ENCODE data around the gene CBX5. TPM values are rescaled to one million over a fixed set of nuclear protein-coding genes. Genes with fewer than 3 reads are reported as not detected.
A peak's percentile ranks its signal among the peaks of the same experiment; 100 is the strongest.

Gene CBX5
- total RNA-seq, 1 donor from 2014 or later: 111 TPM

DNA sequence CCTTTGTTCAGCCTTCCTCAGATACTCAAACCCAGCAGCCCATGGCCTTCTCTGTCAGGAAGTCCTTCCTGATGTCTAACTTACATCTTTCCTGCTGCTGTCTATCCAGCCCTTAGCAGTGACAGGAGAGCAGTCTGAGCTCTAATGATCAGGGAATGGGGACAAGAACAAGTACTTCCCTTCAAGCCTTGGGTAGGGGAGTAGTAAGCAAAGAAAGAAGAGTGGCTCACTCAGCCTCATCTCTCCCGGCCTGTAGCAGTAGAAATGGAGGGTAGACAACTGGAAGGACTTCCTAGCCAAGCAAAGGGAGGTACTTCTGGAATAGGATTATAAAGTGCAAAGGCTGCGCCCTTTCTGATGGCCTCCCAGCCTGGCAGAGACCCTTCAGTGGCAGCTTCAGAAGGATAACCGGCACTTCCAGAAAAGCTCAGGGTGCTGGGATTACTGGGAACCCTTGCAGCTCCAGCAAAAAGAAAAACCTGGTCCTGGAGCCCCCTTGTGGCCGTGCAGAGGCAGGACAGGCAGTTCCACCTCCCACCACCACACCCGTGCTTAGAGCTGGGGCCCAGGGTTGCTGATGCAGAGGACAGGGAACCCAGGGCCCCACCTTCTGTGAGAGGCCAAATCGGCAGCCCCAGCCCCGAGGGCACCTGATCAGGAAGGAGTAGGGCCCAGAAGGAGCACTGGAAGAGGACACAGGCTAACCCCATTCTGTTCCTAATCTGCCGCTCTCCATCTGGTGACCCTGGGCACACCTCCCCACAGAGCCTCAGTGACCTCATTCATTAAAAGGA is 78.7 kb downstream of the CBX5 start:
- H3K4me3 Mint-ChIP-seq (ENCODE audit: unreplicated experiment): no peak overlapping the region
- H3K4me2 ChIP-seq (ENCODE audit: low read length): no peak overlapping the region
- H3K36me3 ChIP-seq (ENCODE audit: insufficient read depth, low read length): no peaks in the 10 kb centered on the region
- peaks cover 35% of the 10 kb centered on the region for H3K27me3 ChIP-seq (ENCODE audit: insufficient read depth, low read length)
- H4K20me1 ChIP-seq (ENCODE audit: insufficient read depth, low read length): no peaks in the 10 kb centered on the region
- H3K9me3 ChIP-seq (ENCODE audit: insufficient read depth, low read depth, low read length): no peaks in the 10 kb centered on the region
- no peaks in the 10 kb centered on the region for H3K36me3 Mint-ChIP-seq (ENCODE audit: low read depth, unreplicated experiment)
- H3K9me3 Mint-ChIP-seq (ENCODE audit: unreplicated experiment): peaks cover 2% of the 10 kb centered on the region
- peak; percentile 50 for TF ChIP-seq EZH2 (IDR thresholded peaks at IDR 0.05; ENCODE audit: insufficient read depth, low read length)
- TF ChIP-seq, protein P1, sequence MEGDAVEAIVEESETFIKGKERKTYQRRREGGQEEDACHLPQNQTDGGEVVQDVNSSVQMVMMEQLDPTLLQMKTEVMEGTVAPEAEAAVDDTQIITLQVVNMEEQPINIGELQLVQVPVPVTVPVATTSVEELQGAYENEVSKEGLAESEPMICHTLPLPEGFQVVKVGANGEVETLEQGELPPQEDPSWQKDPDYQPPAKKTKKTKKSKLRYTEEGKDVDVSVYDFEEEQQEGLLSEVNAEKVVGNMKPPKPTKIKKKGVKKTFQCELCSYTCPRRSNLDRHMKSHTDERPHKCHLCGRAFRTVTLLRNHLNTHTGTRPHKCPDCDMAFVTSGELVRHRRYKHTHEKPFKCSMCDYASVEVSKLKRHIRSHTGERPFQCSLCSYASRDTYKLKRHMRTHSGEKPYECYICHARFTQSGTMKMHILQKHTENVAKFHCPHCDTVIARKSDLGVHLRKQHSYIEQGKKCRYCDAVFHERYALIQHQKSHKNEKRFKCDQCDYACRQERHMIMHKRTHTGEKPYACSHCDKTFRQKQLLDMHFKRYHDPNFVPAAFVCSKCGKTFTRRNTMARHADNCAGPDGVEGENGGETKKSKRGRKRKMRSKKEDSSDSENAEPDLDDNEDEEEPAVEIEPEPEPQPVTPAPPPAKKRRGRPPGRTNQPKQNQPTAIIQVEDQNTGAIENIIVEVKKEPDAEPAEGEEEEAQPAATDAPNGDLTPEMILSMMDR (IDR thresholded peaks at IDR 0.05; ENCODE audit: insufficient read depth, low read depth, low read length): peak; percentile 91
- H3K79me2 ChIP-seq (ENCODE audit: insufficient read depth, low read length): no peaks in the 10 kb centered on the region
- H3K9ac ChIP-seq (ENCODE audit: low read length): no peak overlapping the region
- no peak overlapping the region for H2AFZ ChIP-seq (ENCODE audit: low read depth, low read length)
- DNase-seq (ENCODE audit: low read depth) (peak; percentile 22), FAIRE-seq (no peak)
- H3K27ac Mint-ChIP-seq (ENCODE audit: unreplicated experiment): no peak overlapping the region
- peaks cover 9% of the 10 kb centered on the region for H3K4me1 ChIP-seq (ENCODE audit: insufficient read depth, low read length)
- no peak overlapping the region for H3K27ac ChIP-seq (ENCODE audit: low read depth, low read length)
- H3K4me3 ChIP-seq (ENCODE audit: insufficient read depth, low read depth, low read length): no peak overlapping the region
- no peaks in the 10 kb centered on the region for H3K4me1 Mint-ChIP-seq (ENCODE audit: low read depth, unreplicated experiment)
- H3K27me3 Mint-ChIP-seq (ENCODE audit: low read depth, unreplicated experiment): peaks cover 77% of the 10 kb centered on the region

DNA sequence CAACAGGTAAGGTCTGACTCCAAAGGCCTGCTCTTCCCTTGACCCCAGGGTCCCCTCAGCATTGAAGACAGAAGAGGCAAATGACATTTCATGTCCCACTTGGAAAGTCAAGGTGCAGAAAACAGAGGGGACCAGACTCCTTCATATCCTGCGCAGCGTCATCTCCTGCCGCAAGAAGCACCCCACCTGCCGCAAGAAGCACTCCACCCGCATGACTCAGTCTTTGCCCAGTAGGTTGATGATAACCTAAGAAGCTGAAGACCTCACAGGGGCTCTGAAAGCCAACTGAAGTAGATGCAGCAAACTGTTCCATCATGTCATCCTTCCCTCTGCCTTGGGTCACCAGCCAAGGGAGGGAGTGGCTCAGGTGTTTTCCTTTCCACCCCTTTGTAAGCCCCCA is 79.5 kb downstream of the CBX5 start:
- H3K27me3 Mint-ChIP-seq (ENCODE audit: low read depth, unreplicated experiment): peaks cover 75% of the 10 kb centered on the region
- H3K27me3 ChIP-seq (ENCODE audit: insufficient read depth, low read length): peaks cover 29% of the 10 kb centered on the region
- no peaks in the 10 kb centered on the region for H3K36me3 ChIP-seq (ENCODE audit: insufficient read depth, low read length)
- no peaks in the 10 kb centered on the region for H3K79me2 ChIP-seq (ENCODE audit: insufficient read depth, low read length)
- no peak overlapping the region for H2AFZ ChIP-seq (ENCODE audit: low read depth, low read length)
- no peak overlapping the region for H3K27ac ChIP-seq (ENCODE audit: low read depth, low read length)
- H4K20me1 ChIP-seq (ENCODE audit: insufficient read depth, low read length): no peaks in the 10 kb centered on the region
- peak overlapping the region; percentile 41 for H3K27ac Mint-ChIP-seq (ENCODE audit: unreplicated experiment)
- DNase-seq (ENCODE audit: low read depth) (no peak), FAIRE-seq (no peak)
- H3K4me2 ChIP-seq (ENCODE audit: low read length): no peak overlapping the region
- peaks cover 2% of the 10 kb centered on the region for H3K9me3 Mint-ChIP-seq (ENCODE audit: unreplicated experiment)
- no peaks in the 10 kb centered on the region for H3K9me3 ChIP-seq (ENCODE audit: insufficient read depth, low read depth, low read length)
- no peak overlapping the region for H3K4me3 ChIP-seq (ENCODE audit: insufficient read depth, low read depth, low read length)
- no peak overlapping the region for H3K9ac ChIP-seq (ENCODE audit: low read length)
- H3K4me1 ChIP-seq (ENCODE audit: insufficient read depth, low read length): peaks cover 12% of the 10 kb centered on the region
- H3K4me3 Mint-ChIP-seq (ENCODE audit: unreplicated experiment): no peak overlapping the region
- TF ChIP-seq, protein P1 (IDR thresholded peaks at IDR 0.05; ENCODE audit: insufficient read depth, low read depth, low read length): no peak
- TF ChIP-seq EZH2 (IDR thresholded peaks at IDR 0.05; ENCODE audit: insufficient read depth, low read length): no peak
- no peaks in the 10 kb centered on the region for H3K4me1 Mint-ChIP-seq (ENCODE audit: low read depth, unreplicated experiment)
- H3K36me3 Mint-ChIP-seq (ENCODE audit: low read depth, unreplicated experiment): no peaks in the 10 kb centered on the region

DNA sequence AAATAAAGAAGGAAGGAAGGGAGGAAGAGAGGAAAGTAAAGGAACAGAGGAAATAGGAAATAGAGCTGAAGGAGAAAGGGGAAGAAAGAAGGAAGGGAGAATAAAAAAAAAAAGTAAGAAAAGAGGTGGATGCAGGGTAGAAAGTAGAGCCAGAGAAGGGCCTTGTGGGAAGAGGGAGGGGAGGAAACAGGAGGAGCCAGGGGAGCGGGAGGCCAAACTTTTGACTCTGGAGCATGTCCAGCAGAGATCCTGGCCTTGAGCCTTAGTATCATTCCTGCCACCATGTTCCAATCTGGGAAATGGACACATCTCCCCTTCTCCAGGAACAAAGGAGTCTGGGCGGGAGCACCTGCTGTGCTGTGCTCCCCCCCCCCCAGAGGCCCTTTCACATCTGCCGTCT is 80.0 kb downstream of the CBX5 start:
- Histone ChIP-seq H4K20me1 (ENCODE audit: insufficient read depth, low read length) (no peaks in the 10 kb centered on the region), H3K4me3 (ENCODE audit: insufficient read depth, low read depth, low read length) (no peak overlapping the region), H3K36me3 (ENCODE audit: insufficient read depth, low read length) (no peaks in the 10 kb centered on the region), H3K27me3 (ENCODE audit: insufficient read depth, low read length) (peaks cover 27% of the 10 kb centered on the region), H3K9me3 (ENCODE audit: insufficient read depth, low read depth, low read length) (no peaks in the 10 kb centered on the region), H3K9ac (ENCODE audit: low read length) (no peak overlapping the region), H3K4me1 (ENCODE audit: insufficient read depth, low read length) (peaks cover 14% of the 10 kb centered on the region), H3K79me2 (ENCODE audit: insufficient read depth, low read length) (no peaks in the 10 kb centered on the region), H3K27ac (ENCODE audit: low read depth, low read length) (no peak overlapping the region), H2AFZ (ENCODE audit: low read depth, low read length) (no peak overlapping the region), H3K4me2 (ENCODE audit: low read length) (no peak overlapping the region)
- H3K36me3 Mint-ChIP-seq (ENCODE audit: low read depth, unreplicated experiment): no peaks in the 10 kb centered on the region
- H3K27ac Mint-ChIP-seq (ENCODE audit: unreplicated experiment): peak overlapping the region; percentile 41
- H3K9me3 Mint-ChIP-seq (ENCODE audit: unreplicated experiment): peaks cover 2% of the 10 kb centered on the region
- no peak for DNase-seq (ENCODE audit: low read depth)
- no peak overlapping the region for H3K4me3 Mint-ChIP-seq (ENCODE audit: unreplicated experiment)
- no peak for FAIRE-seq
- no peaks in the 10 kb centered on the region for H3K4me1 Mint-ChIP-seq (ENCODE audit: low read depth, unreplicated experiment)
- peaks cover 75% of the 10 kb centered on the region for H3K27me3 Mint-ChIP-seq (ENCODE audit: low read depth, unreplicated experiment)
- TF ChIP-seq EZH2 (IDR thresholded peaks at IDR 0.05; ENCODE audit: insufficient read depth, low read length): no peak
- TF ChIP-seq, protein P1 (IDR thresholded peaks at IDR 0.05; ENCODE audit: insufficient read depth, low read depth, low read length): no peak

Measured in astrocyte (in vitro differentiated cells and primary cell).